Thyroid gland (tissue), 4 donors: Measurements from ENCODE around the gene EFHD1.

Experiments
- CTCF ChIP-seq, 6 experiments: fragments of 200-600 bp in 3 of 6; fragments of 450-650 bp in 3 of 6; sonication (generic) in 3 of 6; IDR thresholded peaks; one replicate each; pipeline ENCODE4 v1.5.1; 2016 to 2019; ENCODE audit warnings: antibody characterized with exemption in 6 of 6, mild to moderate bottlenecking in 2 of 6, inconsistent platforms in 1 of 6, moderate library complexity in 1 of 6
- POLR2A ChIP-seq, 2 donors: fragments of 450-650 bp; IDR thresholded peaks; one replicate each; pipeline ENCODE4 v1.6.1; 2017; ENCODE audit warnings: antibody characterized with exemption in 2 of 2, mild to moderate bottlenecking in 2 of 2, moderate library complexity in 1 of 2

GRCh38 chr2:232728785-232729184 is 95.4 kb downstream of the EFHD1 start:
- TF ChIP-seq CTCF (IDR thresholded peaks at IDR 0.05) (no peak), POLR2A (IDR thresholded peaks at IDR 0.05) (no peak)
